ENCODE measurements around the gene OR10A6. TPM values are rescaled to one million over a fixed set of nuclear protein-coding genes. Genes with fewer than 3 reads are reported as not detected.

The OR10A6 gene
- total RNA-seq, 2 experiments from 2014 or later = not detected

DNA sequence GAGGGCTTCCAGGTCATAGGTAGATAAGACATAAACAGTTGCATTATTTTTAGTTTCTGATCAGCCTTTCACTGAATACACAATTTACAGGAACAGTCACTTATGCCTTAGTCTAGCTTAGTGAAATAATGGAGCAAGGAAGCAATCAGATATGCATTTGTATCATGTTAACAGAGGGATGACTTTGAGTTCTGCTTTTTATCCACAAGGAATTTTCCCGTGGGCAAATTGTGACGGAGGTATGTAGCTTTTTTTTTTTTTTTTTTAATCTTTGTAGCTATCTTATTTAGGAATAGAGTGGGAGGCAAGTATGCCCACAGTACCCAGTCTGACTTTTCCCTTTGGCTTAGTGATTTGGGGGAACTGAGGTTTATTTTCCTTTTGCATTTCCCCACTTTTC lies 37.6 kb upstream of the OR10A6 start:
- no peak for DNase-seq
- CTCF ChIA-PET = no interaction called here

DNA sequence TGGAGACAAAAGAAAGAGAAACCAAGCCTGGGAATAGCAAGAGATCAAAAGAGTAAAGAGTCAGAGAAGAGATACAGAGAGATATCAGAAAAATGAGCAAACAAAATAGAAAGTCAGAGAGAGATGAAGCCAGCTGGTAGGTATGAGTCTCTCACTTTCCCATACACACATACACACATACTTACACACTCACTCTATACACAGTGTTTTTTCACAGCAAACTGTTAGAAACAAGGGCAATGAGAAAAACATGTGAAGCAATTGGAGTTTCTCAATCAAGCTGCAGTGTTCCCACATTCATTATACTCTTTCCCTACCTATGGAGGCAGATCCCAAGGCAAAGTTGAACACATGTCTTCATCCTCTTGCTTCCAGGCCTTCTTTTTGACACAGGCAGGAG lies 36.8 kb upstream of the OR10A6 start:
- no peaks in the 10 kb centered on the region for H3K36me3 Mint-ChIP-seq (ENCODE audit: low read depth)
- no peak for TF ChIP-seq CTCF (IDR thresholded peaks at IDR 0.05)
- peaks cover 49% of the 10 kb centered on the region for H3K27me3 Mint-ChIP-seq
- Histone ChIP-seq H3K27ac (ENCODE audit: low read depth in 1 of 2, low read length in 2 of 2) (no peak overlapping the region), H3K9me3 (ENCODE audit: control insufficient read depth in 1 of 2, insufficient read depth in 1 of 2, low read length in 2 of 2) (no peaks in the 10 kb centered on the region), H3K36me3 (ENCODE audit: insufficient read depth, low read length) (no peaks in the 10 kb centered on the region), H3K27me3 (ENCODE audit: control insufficient read depth in 1 of 2, insufficient read depth in 2 of 2, low read length in 2 of 2) (peaks cover 3 to 5% of the 10 kb centered on the region in 2 experiments), H3K4me3 (ENCODE audit: low read length) (no peak overlapping the region), H3K4me1 (ENCODE audit: insufficient read depth, low read length) (no peaks in the 10 kb centered on the region)
- no peak for ATAC-seq (ENCODE audit: poor library complexity)
- no peak for DNase-seq
- ChIA-PET POLR2A (no interaction called here), CTCF (no interaction called here)
- intact Hi-C loops (cut with DNase I, micrococcal nuclease) = no loop called here
- H3K27ac Mint-ChIP-seq = no peak overlapping the region
- no peaks in the 10 kb centered on the region for H3K9me3 Mint-ChIP-seq
- H3K4me1 Mint-ChIP-seq (ENCODE audit: low read depth) = no peaks in the 10 kb centered on the region
- no peak overlapping the region for H3K4me3 Mint-ChIP-seq

More for the DNA sequence above, 37.6 kb upstream of the OR10A6 start:
- intact Hi-C loops (cut with DNase I, micrococcal nuclease) = no loop called here
- ATAC-seq (ENCODE audit: poor library complexity) = no peak
- H3K4me1 ChIP-seq (ENCODE audit: insufficient read depth, low read length) = no peaks in the 10 kb centered on the region
- no peak overlapping the region for H3K4me3 ChIP-seq (ENCODE audit: low read length)
- H3K27me3 ChIP-seq (ENCODE audit: control insufficient read depth in 1 of 2, insufficient read depth in 2 of 2, low read length in 2 of 2) = no peaks in the 10 kb centered on the region
- H3K27ac Mint-ChIP-seq = no peak overlapping the region
- H3K4me1 Mint-ChIP-seq (ENCODE audit: low read depth) = no peaks in the 10 kb centered on the region
- no peaks in the 10 kb centered on the region for H3K36me3 Mint-ChIP-seq (ENCODE audit: low read depth)
- H3K9me3 ChIP-seq (ENCODE audit: control insufficient read depth in 1 of 2, insufficient read depth in 1 of 2, low read length in 2 of 2) = no peaks in the 10 kb centered on the region
- H3K27me3 Mint-ChIP-seq = peaks cover 53% of the 10 kb centered on the region
- no peaks in the 10 kb centered on the region for H3K36me3 ChIP-seq (ENCODE audit: insufficient read depth, low read length)
- no peak for TF ChIP-seq CTCF (IDR thresholded peaks at IDR 0.05)
- no peak overlapping the region for H3K27ac ChIP-seq (ENCODE audit: low read depth in 1 of 2, low read length in 2 of 2)
- POLR2A ChIA-PET = no interaction called here
- H3K9me3 Mint-ChIP-seq = no peaks in the 10 kb centered on the region
- H3K4me3 Mint-ChIP-seq = no peak overlapping the region

- H3K4me3 ChIP-seq (ENCODE audit: low read length) = no peak overlapping the region
- no peak for TF ChIP-seq CTCF (IDR thresholded peaks at IDR 0.05)
- H3K27ac Mint-ChIP-seq = no peak overlapping the region
- H3K36me3 Mint-ChIP-seq (ENCODE audit: low read depth) = no peaks in the 10 kb centered on the region
- ChIA-PET CTCF (no interaction called here), POLR2A (no interaction called here)
- no peak overlapping the region for H3K4me3 Mint-ChIP-seq
- H3K36me3 ChIP-seq (ENCODE audit: insufficient read depth, low read length) = no peaks in the 10 kb centered on the region
- H3K9me3 ChIP-seq (ENCODE audit: control insufficient read depth in 1 of 2, insufficient read depth in 1 of 2, low read length in 2 of 2) = no peaks in the 10 kb centered on the region
- DNase-seq (no peak), ATAC-seq (ENCODE audit: poor library complexity) (no peak)
- H3K9me3 Mint-ChIP-seq = no peaks in the 10 kb centered on the region
- no peaks in the 10 kb centered on the region for H3K4me1 Mint-ChIP-seq (ENCODE audit: low read depth)
- peaks cover 42% of the 10 kb centered on the region for H3K27me3 Mint-ChIP-seq
- no peak overlapping the region for H3K27ac ChIP-seq (ENCODE audit: low read depth in 1 of 2, low read length in 2 of 2)
- intact Hi-C loops (cut with DNase I, micrococcal nuclease) = no loop called here
- H3K4me1 ChIP-seq (ENCODE audit: insufficient read depth, low read length) = no peaks in the 10 kb centered on the region
- peaks cover 5 to 7% of the 10 kb centered on the region in 2 experiments for H3K27me3 ChIP-seq (ENCODE audit: control insufficient read depth in 1 of 2, insufficient read depth in 2 of 2, low read length in 2 of 2)
These were observed 36.0 kb upstream of the OR10A6 start for GRCh38 chr11:7967097-7967496.
